GM23248 (cell line): Measurements from ENCODE around the gene SNAP29. TPM values are rescaled to one million over a fixed set of nuclear protein-coding genes. Genes with fewer than 3 reads are reported as not detected.
"Not testable (repeated sequence)": the region's sequence is repeated elsewhere in the genome, so short reads cannot be mapped to it uniquely, and the experiment has no call there.

Experiments
- DNase-seq: peaks from one replicate; pipeline ENCODE4 v3.0.0-alpha.2; 2015
- H2AFZ ChIP-seq: fragments of 200-600 bp; sonication (generic); 2 replicates; pipeline ENCODE4 v1.6.1; 2016; ENCODE audit warnings: antibody characterized with exemption
- H3F3A ChIP-seq: fragments of 200-600 bp; sonication (generic); 2 replicates; pipeline ENCODE4 v1.6.1; 2016; ENCODE audit warnings: mild to moderate bottlenecking, antibody characterized with exemption, mixed run types; ENCODE audit not compliant: insufficient read depth
- H3K27ac ChIP-seq: fragments of 200-600 bp; sonication (generic); 2 replicates; pipeline ENCODE4 v1.5.1; 2016; ENCODE audit warnings: mild to moderate bottlenecking
- H3K27me3 ChIP-seq: fragments of 200-600 bp; sonication (generic); replicated peaks from 2 replicates; pipeline ENCODE4 v1.6.1; 2016; ENCODE audit warnings: mild to moderate bottlenecking; ENCODE audit not compliant: insufficient read depth
- H3K36me3 ChIP-seq: fragments of 200-600 bp; sonication (generic); 2 replicates; pipeline ENCODE4 v1.6.1; 2016; ENCODE audit warnings: low read depth, mild to moderate bottlenecking
- H3K4me1 ChIP-seq: fragments of 200-600 bp; sonication (generic); 2 replicates; pipeline ENCODE4 v1.6.1; 2016; ENCODE audit warnings: mild to moderate bottlenecking; ENCODE audit not compliant: insufficient read depth
- H3K4me2 ChIP-seq: fragments of 200-600 bp; sonication (generic); one replicate; pipeline ENCODE4 v1.6.1; 2016; ENCODE audit warnings: mild to moderate bottlenecking; ENCODE audit not compliant: unreplicated experiment
- H3K4me3 ChIP-seq: fragments of 200-600 bp; sonication (generic); 2 replicates; pipeline ENCODE4 v1.5.1; 2016; ENCODE audit warnings: mild to moderate bottlenecking
- H3K79me2 ChIP-seq: fragments of 200-600 bp; sonication (generic); 2 replicates; pipeline ENCODE4 v1.6.1; 2016; ENCODE audit warnings: mild to moderate bottlenecking; ENCODE audit not compliant: insufficient read depth
- H3K9ac ChIP-seq: fragments of 200-600 bp; sonication (generic); 2 replicates; pipeline ENCODE4 v1.6.1; 2016; ENCODE audit warnings: mild to moderate bottlenecking
- H3K9me2 ChIP-seq: fragments of 200-600 bp; sonication (generic); 2 replicates; pipeline ENCODE4 v1.6.1; 2016; ENCODE audit warnings: mixed run types, mild to moderate bottlenecking, moderate library complexity; ENCODE audit not compliant: insufficient read depth
- H3K9me3 ChIP-seq: fragments of 200-600 bp; sonication (generic); one replicate; pipeline ENCODE4 v1.6.1; 2017; ENCODE audit warnings: low read depth
- H4K20me1 ChIP-seq: fragments of 200-600 bp; sonication (generic); 2 replicates; pipeline ENCODE4 v1.6.0; 2016; ENCODE audit not compliant: insufficient read depth
- EZH2 ChIP-seq: fragments of 200-600 bp; sonication (generic); IDR thresholded peaks from 2 replicates; pipeline ENCODE4 v1.6.1; 2018; ENCODE audit warnings: antibody characterized with exemption, mild to moderate bottlenecking; ENCODE audit not compliant: insufficient read depth, poor library complexity, severe bottlenecking
- EZH2phosphoT487 ChIP-seq: fragments of 200-600 bp; sonication (generic); IDR thresholded peaks from 2 replicates; pipeline ENCODE4 v1.6.1; 2018; ENCODE audit warnings: antibody characterized with exemption, moderate library complexity, mild to moderate bottlenecking, low read depth; ENCODE audit not compliant: insufficient read depth
- WGBS, 2 experiments: methylation state at CpG; one replicate each; pipeline ENCODE4 v1.1.6; 2015 to 2017; ENCODE audit warnings: low lambda C conversion rate in 2 of 2, low coverage in 1 of 2; ENCODE audit errors: missing lambda C conversion rate in 2 of 2; 5-methylcytosine and 5-hydroxymethylcytosine counted together
- in situ Hi-C: fragments of 300-500 bp; cut with MboI; formaldehyde crosslinking; loops from 2 replicates; pipeline ENCODE4 v1.15.0; 2020
- polyA plus RNA-seq: library from polyadenylated mRNA; unstranded; fragments of >200 nt; fragmentation: Nextera tagmentation; extraction: Ambion mirVana; gene quantifications from 2 replicates; pipeline ENCODE4 v1.2.1, GENCODE V29; 2016
- total RNA-seq: library from RNA; depleted of rRNA; stranded (reverse); fragments of >200 nt; shearing (Covaris generic); gene quantifications from 2 replicates; pipeline ENCODE4 v1.2.3, GENCODE V29; 2014

The SNAP29 gene
- total and polyA plus RNA-seq, 2 experiments from 2014 or later, result 13.8 to 35.8 TPM

DNA sequence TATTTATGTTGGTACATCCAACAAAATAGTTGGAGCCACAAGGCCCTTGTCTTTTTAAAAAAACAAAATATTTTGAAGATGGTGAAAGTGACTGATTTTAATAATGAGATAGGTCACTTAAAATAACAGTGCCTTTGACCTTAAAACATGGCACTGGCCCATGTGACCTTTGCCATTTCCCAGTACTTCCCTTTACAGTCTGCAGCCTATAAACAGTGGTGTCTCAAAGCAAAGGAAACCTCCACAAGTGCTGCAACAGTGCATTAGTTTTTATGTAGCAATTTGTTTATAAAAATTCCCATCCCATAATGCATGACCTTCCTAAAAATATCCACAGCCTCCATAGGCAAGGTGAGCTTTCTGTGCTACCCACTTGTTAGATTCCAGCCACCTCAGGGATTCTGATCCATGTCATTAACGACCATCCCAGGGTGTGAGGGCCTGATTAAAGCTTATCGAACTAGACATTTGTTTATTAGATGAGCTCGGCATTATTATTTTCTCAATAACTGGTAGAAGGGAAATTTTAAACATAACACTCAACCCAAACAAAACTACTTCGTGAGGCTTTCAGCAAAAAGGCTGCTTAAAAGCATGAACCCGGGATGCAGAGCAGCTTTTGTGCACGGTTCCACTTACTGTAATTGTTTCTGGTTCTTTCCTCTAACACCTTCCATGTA, 30.4 kb downstream of the SNAP29 start:
- 91 to 92% methylated on average over 6 of the region's 6 CpGs for WGBS, 2 experiments
- no peak overlapping the region for H3K4me2 ChIP-seq

DNA sequence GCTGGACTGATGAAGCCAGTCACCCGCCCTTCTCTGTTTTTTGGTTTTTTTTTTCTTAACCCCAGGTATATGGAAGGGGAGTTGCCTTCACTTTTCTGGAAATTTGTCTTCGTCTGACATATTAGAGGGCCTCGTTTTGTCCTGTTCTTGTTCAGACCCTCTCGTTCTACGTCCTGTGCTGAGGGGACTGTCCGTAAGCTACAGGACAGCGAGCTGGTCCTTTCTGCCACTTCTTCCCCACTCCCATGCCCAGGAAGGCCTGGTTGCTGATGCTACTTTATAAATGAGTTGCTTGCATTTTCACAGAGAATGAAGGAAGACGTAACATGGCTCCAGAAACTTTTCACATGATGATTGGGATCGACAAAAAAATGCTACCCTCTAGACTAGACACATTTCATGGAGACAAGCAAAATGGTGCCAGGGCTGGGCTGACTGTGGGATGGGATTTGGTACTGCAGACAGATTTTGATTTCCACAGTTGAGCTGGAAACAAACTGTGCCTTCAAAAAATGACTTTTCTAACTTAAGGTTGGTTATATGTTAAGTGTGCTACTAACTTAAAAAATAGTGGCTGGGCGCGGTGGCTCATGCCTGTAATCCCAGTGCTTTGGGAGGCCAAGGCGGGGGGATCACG, 31.2 kb downstream of the SNAP29 start:
- DNase-seq, result no peak
- Histone ChIP-seq H3K9me2 (no peaks in the 10 kb centered on the region), H3K79me2 (no peaks in the 10 kb centered on the region), H3K4me3 (no peak overlapping the region), H3K4me2 (no peak overlapping the region), H3K27ac (no peak overlapping the region), H3K9ac (no peak overlapping the region), H4K20me1 (no peaks in the 10 kb centered on the region), H2AFZ (no peak overlapping the region), H3K9me3 (no peaks in the 10 kb centered on the region), H3K4me1 (peaks cover 4% of the 10 kb centered on the region; the same call in 1 of the 2 replicates), H3K27me3 (no peaks in the 10 kb centered on the region), H3F3A (no peaks in the 10 kb centered on the region), H3K36me3 (peaks cover 14% of the 10 kb centered on the region)
- TF ChIP-seq EZH2 (no peak), EZH2phosphoT487 (no peak)
- in situ Hi-C loops, result no loop called here
- WGBS, 2 experiments, result 81 to 87% methylated on average over 13 of the region's 13 CpGs

More for the DNA sequence above, 30.4 kb downstream of the SNAP29 start:
- no peaks in the 10 kb centered on the region for H3K79me2 ChIP-seq
- H3K27ac ChIP-seq, result no peak overlapping the region
- no peaks in the 10 kb centered on the region for H3K27me3 ChIP-seq
- no peak overlapping the region for H3K4me3 ChIP-seq
- no peaks in the 10 kb centered on the region for H3K9me3 ChIP-seq
- TF ChIP-seq EZH2, result no peak
- no peak for TF ChIP-seq EZH2phosphoT487
- H3K4me1 ChIP-seq, result peaks cover 4% of the 10 kb centered on the region; the same call in 1 of the 2 replicates
- no peaks in the 10 kb centered on the region for H3K9me2 ChIP-seq
- no peaks in the 10 kb centered on the region for H4K20me1 ChIP-seq
- DNase-seq, result no peak
- no peak overlapping the region for H2AFZ ChIP-seq
- H3K9ac ChIP-seq, result no peak overlapping the region
- no peaks in the 10 kb centered on the region for H3F3A ChIP-seq
- in situ Hi-C loops, result no loop called here
- peaks cover 14% of the 10 kb centered on the region for H3K36me3 ChIP-seq

DNA sequence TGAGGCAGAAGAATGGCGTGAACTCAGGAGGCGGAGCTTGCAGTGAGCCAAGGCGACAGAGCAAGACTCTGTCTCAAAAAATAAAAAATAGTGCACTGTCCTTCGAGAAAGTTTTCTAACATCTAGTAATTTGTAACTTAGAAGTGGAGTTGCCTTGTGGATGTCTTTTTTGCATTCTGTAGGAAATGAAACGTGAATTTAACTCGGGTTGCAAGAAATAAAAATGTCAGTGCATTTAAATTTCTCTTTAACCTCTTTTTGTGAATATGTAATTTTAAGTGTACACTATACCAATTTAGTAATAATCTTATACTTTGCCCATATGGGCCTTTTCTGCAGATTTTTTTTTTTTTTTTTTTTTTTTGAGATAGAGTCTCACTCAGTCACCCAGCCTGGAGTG, 32.2 kb downstream of the SNAP29 start:
- Histone ChIP-seq H3F3A (no peaks in the 10 kb centered on the region), H3K36me3 (peaks cover 14% of the 10 kb centered on the region), H4K20me1 (no peaks in the 10 kb centered on the region), H3K27me3 (no peaks in the 10 kb centered on the region), H3K9me2 (no peaks in the 10 kb centered on the region), H3K4me1 (no peaks in the 10 kb centered on the region), H3K9me3 (no peaks in the 10 kb centered on the region), H3K27ac (no peak overlapping the region), H3K4me3 (no peak overlapping the region), H3K9ac (no peak overlapping the region), H3K4me2 (no peak overlapping the region), H2AFZ (no peak overlapping the region), H3K79me2 (no peaks in the 10 kb centered on the region)
- TF ChIP-seq EZH2, result no peak
- no peak for TF ChIP-seq EZH2phosphoT487
- DNase-seq, result no peak
- in situ Hi-C loops, result no loop called here
- 93% methylated on average over 6 of the region's 6 CpGs for WGBS, 2 experiments

DNA sequence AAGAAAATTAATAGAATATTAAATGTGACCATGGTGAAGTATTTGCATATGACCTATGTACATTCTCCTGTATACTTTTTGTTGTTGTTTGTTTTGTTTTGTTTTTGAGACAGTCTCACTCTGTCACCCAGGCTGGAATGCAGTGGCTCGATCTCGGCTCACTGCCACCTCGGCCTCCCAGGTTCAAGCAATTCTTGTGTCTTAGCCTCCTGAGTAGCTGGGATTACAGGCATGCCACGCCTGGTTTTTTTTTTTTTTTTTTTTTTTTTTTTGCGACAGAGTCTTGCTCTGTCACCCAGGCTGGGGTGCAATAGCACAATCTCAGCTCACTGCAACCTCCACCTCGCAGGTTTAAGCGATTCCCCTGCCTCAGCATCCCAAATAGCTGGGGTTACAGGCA, 38.9 kb downstream of the SNAP29 start:
- H3K36me3 ChIP-seq, H2AFZ ChIP-seq, H3K27ac ChIP-seq, H3K4me1 ChIP-seq, H3K9ac ChIP-seq, H3K79me2 ChIP-seq, H3F3A ChIP-seq, H3K27me3 ChIP-seq, H3K9me3 ChIP-seq, H3K9me2 ChIP-seq, DNase-seq, H4K20me1 ChIP-seq, H3K4me2 ChIP-seq, in situ Hi-C loops, H3K4me3 ChIP-seq: not testable (repeated sequence)
- WGBS, 2 experiments, result 93 to 95% methylated on average over 6 to 7 of the region's 7 CpGs
